Pancreas (tissue), 10 donors: ENCODE data around the gene LZTR1. TPM values are rescaled to one million over a fixed set of nuclear protein-coding genes. Genes with fewer than 3 reads are reported as not detected.

Experiments used
- ATAC-seq, 4 donors: fragments of 200-7000 bp; cut with Tn5 transposase; one replicate each; pipeline versions ENCODE4 v1.8.0 to v1.9.1; 2020; ENCODE audit warnings: mild to moderate bottlenecking in 4 of 4, moderate library complexity in 4 of 4
- DNase-seq, 6 donors: peaks; one replicate each; pipeline ENCODE4 v3.0.0-alpha.2; 2020
- FAIRE-seq: peaks from 2 replicates; lab custom pipeline; 2012; peaks lifted over from hg19 to GRCh38; lab: Jason Lieb, UNC
- H3K27ac ChIP-seq, 4 donors: fragments of 200-600 bp; sonication (generic); 1 replicate in 3 of 4; 2 replicates in 1 of 4; pipeline versions ENCODE4 v1.5.0 to v1.8.0; 2020
- H3K27me3 ChIP-seq, 4 donors: fragments of 200-600 bp; one replicate each; pipeline ENCODE4 v1.8.0; 2021
- H3K36me3 ChIP-seq, 3 donors: fragments of 200-600 bp; sonication (generic) in 1 of 3; one replicate each; pipeline versions ENCODE4 v1.5.0 to v1.8.0; 2020 to 2021
- H3K4me1 ChIP-seq, 3 donors: fragments of 200-600 bp; one replicate each; pipeline ENCODE4 v1.8.0; 2021
- H3K4me3 ChIP-seq, 4 donors: fragments of 200-600 bp; sonication (generic) in 2 of 4; one replicate each; pipeline versions ENCODE4 v1.5.0 to v1.8.0; 2020 to 2021
- H3K9me3 ChIP-seq, 4 donors: fragments of 200-600 bp; one replicate each; pipeline ENCODE4 v1.8.0; 2021
- CTCF ChIP-seq, 4 donors: fragments of 200-600 bp; sonication (generic) in 3 of 4; IDR thresholded peaks; one replicate each; pipeline versions ENCODE4 v1.5.0 to v1.8.0; 2021; ENCODE audit warnings: antibody characterized with exemption in 4 of 4
- WGBS, 2 donors: extraction: QIAGEN DNeasy Blood & Tissue Kit; methylation state at CpG; one replicate each; pipeline ENCODE4 v1.1.7; 2013; 5-methylcytosine and 5-hydroxymethylcytosine counted together
- intact Hi-C, 3 donors: fragments of 100-400 bp; cut with DNase I; formaldehyde crosslinking; loops; one replicate each; pipeline versions ENCODE4 v1.11.1 to v1.14.2; 2022
- polyA plus RNA-seq, 2 donors: library from polyadenylated mRNA; stranded (reverse); fragments of 200-250 nt; gene quantifications; one replicate each; pipeline ENCODE4 v1.2.3, GENCODE V29; 2013
- total RNA-seq, 6 donors: library from RNA; stranded (reverse); fragmentation: NEBNext Ultra II Directional in 4 of 6; extraction: Animal tissue kit (Norgen Biotek cat#: 25700) in 4 of 6; gene quantifications; one replicate each; pipeline versions ENCODE4 v1.2.1 to v1.2.4, GENCODE V29; 2021 to 2023
- donor health status: healthy with polysubstance abuse.
- donor health status: DM: no; HTN: no; CAD: no; lungs with moderate emphysema.
- donor health status: DM: no; HTN: no; CAD: no.
- donor health status: control.
- donor health status: control.
- donor health status: Bipolar disorder and iron deficiency.
- donor health status: DM: yes; HTN: yes; CAD: no.
- donor health status: DM: no; HTN: no; CAD: no.
- donor health status: DM: no; HTN: no; CAD: no.
- donor health status: DM: yes; HTN: yes; CAD: no.

The LZTR1 gene
- total and polyA plus RNA-seq, 8 donors, result 15.0 to 56.2 (median 22.5) TPM

DNA sequence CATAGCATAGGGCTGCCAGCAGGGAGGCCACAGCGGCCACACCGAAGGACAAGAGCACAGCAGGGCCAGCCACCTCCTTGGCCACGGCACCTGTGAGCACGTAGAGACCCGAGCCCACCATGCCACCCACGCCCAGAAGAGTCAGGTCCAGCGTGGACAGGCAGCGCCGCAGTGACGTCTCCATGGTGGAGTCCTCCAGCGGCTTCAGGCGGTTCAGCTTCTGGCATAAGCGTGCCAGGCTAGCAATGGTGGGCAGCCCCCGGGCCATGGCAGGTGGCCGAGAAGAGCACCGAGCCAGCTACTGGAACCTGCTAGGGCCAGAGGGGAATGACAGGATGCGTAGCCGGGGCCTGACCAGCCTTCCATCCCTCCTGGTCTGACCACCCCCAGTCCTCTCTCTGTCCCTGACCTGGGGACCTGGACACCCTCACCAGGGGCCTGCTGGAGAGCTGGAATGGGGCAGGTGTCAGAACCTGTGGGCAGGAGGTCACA is 49.5 kb downstream of the LZTR1 start:
- TF ChIP-seq CTCF (IDR thresholded peaks at IDR 0.05), result no peak
- 85 to 91% methylated on average over 18 of the region's 18 CpGs for WGBS, 2 donors
- H3K9me3 ChIP-seq, result no peaks in the 10 kb centered on the region
- no peak overlapping the region for H3K27ac ChIP-seq
- intact Hi-C loops, result no loop called here
- no peaks in the 10 kb centered on the region for H3K36me3 ChIP-seq
- DNase-seq (no peak), FAIRE-seq (no peak), ATAC-seq (no peak)
- no peaks in the 10 kb centered on the region for H3K27me3 ChIP-seq
- H3K4me1 ChIP-seq, result no peaks in the 10 kb centered on the region
- H3K4me3 ChIP-seq, result peak overlapping the region in 1 of 4 donors; percentile 40

GRCh38 chr22:21032037-21032867 is 50.2 kb downstream of the LZTR1 start, which contains the start of gene SLC7A4:
Gene SLC7A4 (minus strand): TSS chr22:21032561. CDS start chr22:21031812, 749 bp downstream.
- TF ChIP-seq CTCF (IDR thresholded peaks at IDR 0.05), result no peak
- peak in 1 of 6 donors; percentile 66 for DNase-seq

GRCh38 chr22:21032868-21033688 is 51.0 kb downstream of the LZTR1 start:
- TF ChIP-seq CTCF (IDR thresholded peaks at IDR 0.05), result no peak
- ATAC-seq, result no peak
- intact Hi-C loops, result no loop called here

More at GRCh38 chr22:21032037-21032867, 50.2 kb downstream of the LZTR1 start, which contains the start of gene SLC7A4:
- Histone ChIP-seq H3K4me1 (no peaks in the 10 kb centered on the region), H3K27me3 (no peaks in the 10 kb centered on the region), H3K27ac (no peak within 1 kb of the TSS), H3K9me3 (no peaks in the 10 kb centered on the region), H3K4me3 (peak within 1 kb of the TSS in 3 of 4 donors; percentile 3 to 40 (median 10)), H3K36me3 (no peaks in the 10 kb centered on the region)
- WGBS, 2 donors, result 10 to 13% methylated on average over 37 to 59 of the region's 59 CpGs
- ATAC-seq (peak; percentile 40 to 73 (median 63)), FAIRE-seq (no peak)
- intact Hi-C loops, result no loop called here

GRCh38 chr22:21033895-21034294 is 51.8 kb downstream of the LZTR1 start:
- WGBS, 2 donors, result 81 to 84% methylated on average over 3 of the region's 3 CpGs
- FAIRE-seq (no peak), DNase-seq (no peak), ATAC-seq (no peak)
- no peak overlapping the region for H3K27ac ChIP-seq
- H3K4me3 ChIP-seq, result no peak overlapping the region
- H3K27me3 ChIP-seq, result no peaks in the 10 kb centered on the region
- TF ChIP-seq CTCF (IDR thresholded peaks at IDR 0.05), result no peak
- H3K9me3 ChIP-seq, result no peaks in the 10 kb centered on the region
- no peaks in the 10 kb centered on the region for H3K36me3 ChIP-seq
- intact Hi-C loops, result no loop called here
- H3K4me1 ChIP-seq, result no peaks in the 10 kb centered on the region

More at GRCh38 chr22:21032868-21033688, 51.0 kb downstream of the LZTR1 start:
- Histone ChIP-seq H3K4me3 (no peak overlapping the region), H3K4me1 (no peaks in the 10 kb centered on the region), H3K27ac (no peak overlapping the region), H3K9me3 (no peaks in the 10 kb centered on the region), H3K36me3 (no peaks in the 10 kb centered on the region), H3K27me3 (no peaks in the 10 kb centered on the region)
- no peak for FAIRE-seq
- peak in 1 of 6 donors; percentile 38 for DNase-seq
- 80 to 83% methylated on average over 12 of the region's 12 CpGs for WGBS, 2 donors
